Cortex of kidney (tissue), 1 donor: ENCODE results near the gene MIB2.
"Not testable (repeated sequence)": the region's sequence is repeated elsewhere in the genome, so short reads cannot be mapped to it uniquely, and the experiment has no call there.

Experiments used
- DNase-seq: peaks from one replicate; lab custom pipeline; 2025; lab: John Stamatoyannopoulos, UW

Gene MIB2

GRCh38 chr1:1648265-1648664 lies 33.0 kb downstream of the MIB2 start:
- not testable (repeated sequence) for DNase-seq

GRCh38 chr1:1658583-1659549 lies 43.6 kb downstream of the MIB2 start, which contains the start of gene CDK11B:
CDK11B (minus strand) TSS chr1:1659004; CDS start chr1:1657485, 1,519 bp downstream.
- not testable (repeated sequence) for DNase-seq

GRCh38 chr1:1662392-1662791 lies 47.1 kb downstream of the MIB2 start:
- not testable (repeated sequence) for DNase-seq

- not testable (repeated sequence) for DNase-seq
Observed at GRCh38 chr1:1662830-1663560, 47.7 kb downstream of the MIB2 start.

GRCh38 chr1:1664318-1664717 lies 49.0 kb downstream of the MIB2 start:
- not testable (repeated sequence) for DNase-seq

GRCh38 chr1:1664941-1665814 lies 49.9 kb downstream of the MIB2 start:
- DNase-seq = no peak

GRCh38 chr1:1665815-1666251 lies 50.5 kb downstream of the MIB2 start:
- DNase-seq = no peak

GRCh38 chr1:1666526-1666925 lies 51.2 kb downstream of the MIB2 start:
- no peak for DNase-seq

GRCh38 chr1:1669468-1670440 lies 54.5 kb downstream of the MIB2 start:
- no peak for DNase-seq

GRCh38 chr1:1670866-1671265 lies 55.6 kb downstream of the MIB2 start:
- no peak for DNase-seq

GRCh38 chr1:1671365-1672119 lies 56.2 kb downstream of the MIB2 start:
- no peak for DNase-seq

GRCh38 chr1:1672181-1672965 lies 57.1 kb downstream of the MIB2 start:
- no peak for DNase-seq

- not testable (repeated sequence) for DNase-seq
Observed at GRCh38 chr1:1674806-1675205, 59.5 kb downstream of the MIB2 start.

GRCh38 chr1:1675218-1675617 lies 59.9 kb downstream of the MIB2 start:
- not testable (repeated sequence) for DNase-seq

- not testable (repeated sequence) for DNase-seq
Observed at GRCh38 chr1:1676087-1676486, 60.8 kb downstream of the MIB2 start.

- no peak for DNase-seq
Observed at GRCh38 chr1:1677718-1678580, 62.6 kb downstream of the MIB2 start.

GRCh38 chr1:1678581-1679380 lies 63.5 kb downstream of the MIB2 start:
- DNase-seq = no peak
